ENCODE data around the gene ATP6V0A1.
"Not testable (repeated sequence)": the region's sequence is repeated elsewhere in the genome, so short reads cannot be mapped to it uniquely, and the experiment has no call there.

The ATP6V0A1 gene

DNA sequence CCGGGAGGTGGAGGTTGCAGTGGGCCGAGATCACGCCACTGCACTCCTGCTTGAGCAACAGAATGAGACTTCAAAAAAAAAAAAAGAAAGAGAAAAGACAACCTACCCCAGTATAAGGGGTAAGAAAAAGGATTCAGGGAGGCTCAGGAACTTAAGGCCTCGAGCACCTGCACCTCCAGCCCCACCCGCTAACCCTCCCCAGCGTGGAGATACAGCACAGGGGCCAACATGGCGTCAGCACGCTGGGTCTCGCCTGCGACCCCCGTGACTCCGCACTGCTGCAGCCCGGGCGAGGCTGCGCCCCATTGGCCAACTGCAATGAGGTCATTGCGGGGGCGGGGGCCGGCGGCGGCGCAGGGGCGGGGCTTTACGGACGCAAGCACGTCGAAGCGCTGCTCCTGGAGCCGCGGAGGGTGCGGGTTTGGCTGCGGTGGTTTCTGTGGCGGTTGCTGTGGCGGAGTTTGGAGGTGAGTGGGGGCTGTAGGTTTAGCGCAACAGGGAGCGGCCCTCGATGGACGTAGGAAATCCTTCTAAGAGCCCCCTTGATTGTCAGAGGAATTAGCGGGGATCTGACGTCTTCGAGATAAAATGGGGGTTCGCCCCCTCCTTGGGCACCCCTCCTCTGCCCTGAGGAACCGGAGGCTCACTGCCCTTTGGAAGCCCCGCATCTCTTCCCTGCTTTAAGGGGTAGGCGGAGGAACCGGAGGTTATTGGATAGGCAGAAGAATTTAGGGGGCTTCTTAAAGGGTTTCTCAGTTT is at the start of gene ATP6V0A1:
Gene ATP6V0A1, plus strand, starts transcription at position 382 of the 759 bp plus-strand sequence. CDS start 2,017 bp downstream, outside the sequence.
- peak within 1 kb of the TSS; percentile 95 for H3K4me3 ChIP-seq (ENCODE audit: low read length)

DNA sequence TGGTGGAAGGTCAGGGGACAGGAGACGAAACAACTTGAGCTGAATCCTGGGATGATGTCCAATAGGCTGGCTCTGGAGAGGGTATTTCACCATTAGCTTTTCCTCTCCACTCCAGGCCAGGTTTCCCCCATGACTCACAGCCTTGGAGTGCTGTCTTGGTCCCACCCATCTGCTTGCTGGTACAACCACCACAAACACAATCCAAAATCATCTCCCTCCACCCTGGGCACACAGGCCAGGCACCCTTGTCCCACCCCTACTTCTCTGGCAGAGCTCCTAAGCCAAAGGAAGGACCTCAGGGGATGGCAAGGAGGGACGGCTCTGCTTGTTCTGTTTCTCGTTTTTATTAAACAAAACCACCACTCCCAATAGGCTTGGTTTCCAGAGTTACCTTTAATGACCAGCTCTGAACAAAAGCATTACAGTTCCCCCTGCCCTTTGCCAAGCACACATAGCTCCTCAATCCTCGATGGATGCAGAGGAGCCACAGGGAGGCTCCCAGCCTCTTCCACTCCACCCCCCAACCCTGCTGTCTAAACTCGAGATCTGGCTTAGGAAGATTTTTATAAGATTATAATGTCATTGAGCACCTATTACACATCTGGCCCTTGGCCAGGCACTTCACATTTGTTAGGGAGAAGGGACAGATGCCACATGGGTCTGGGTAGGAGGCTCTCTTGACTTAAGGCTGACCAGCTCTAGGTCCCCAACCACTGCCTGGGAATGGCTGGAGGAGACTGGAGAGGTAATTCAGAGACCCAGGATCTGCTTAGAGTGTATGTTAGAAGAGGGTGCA is 49.0 kb upstream of the ATP6V0A1 start:
- no peak overlapping the region for H3K4me3 ChIP-seq (ENCODE audit: low read length)
- TF ChIP-seq ZNF274 (IDR thresholded peaks at IDR 0.05; ENCODE audit: low read depth, low read length) = no peak

More for the DNA sequence above, at the start of gene ATP6V0A1:
- TF ChIP-seq ZNF274 (IDR thresholded peaks at IDR 0.05; ENCODE audit: low read depth, low read length) = no peak

- no peak overlapping the region for H3K4me3 ChIP-seq (ENCODE audit: low read length)
- TF ChIP-seq ZNF274 (IDR thresholded peaks at IDR 0.05; ENCODE audit: low read depth, low read length) = no peak
These were observed 48.4 kb upstream of the ATP6V0A1 start for GRCh38 chr17:42410319-42410685.

DNA sequence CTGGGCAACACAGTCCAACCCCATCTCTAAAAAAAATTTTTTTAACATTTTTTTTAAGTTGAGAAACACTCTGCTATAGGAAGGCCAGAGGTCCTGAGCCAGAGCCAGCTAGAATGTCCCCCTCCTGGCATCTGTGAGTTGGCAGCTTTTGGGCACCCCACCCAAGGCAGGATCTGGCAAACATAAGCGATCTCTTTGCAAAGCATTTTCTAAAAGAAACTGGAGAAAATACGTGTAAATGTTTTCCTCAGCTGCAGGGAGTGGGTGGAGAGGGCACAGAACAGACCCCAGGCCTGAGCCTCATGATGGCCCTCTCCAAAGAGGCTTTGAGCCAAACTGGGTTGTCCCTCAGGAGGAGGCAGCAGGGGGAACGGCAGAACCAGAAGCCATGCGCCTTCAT is 47.3 kb upstream of the ATP6V0A1 start:
- no peak for TF ChIP-seq ZNF274 (IDR thresholded peaks at IDR 0.05; ENCODE audit: low read depth, low read length)

DNA sequence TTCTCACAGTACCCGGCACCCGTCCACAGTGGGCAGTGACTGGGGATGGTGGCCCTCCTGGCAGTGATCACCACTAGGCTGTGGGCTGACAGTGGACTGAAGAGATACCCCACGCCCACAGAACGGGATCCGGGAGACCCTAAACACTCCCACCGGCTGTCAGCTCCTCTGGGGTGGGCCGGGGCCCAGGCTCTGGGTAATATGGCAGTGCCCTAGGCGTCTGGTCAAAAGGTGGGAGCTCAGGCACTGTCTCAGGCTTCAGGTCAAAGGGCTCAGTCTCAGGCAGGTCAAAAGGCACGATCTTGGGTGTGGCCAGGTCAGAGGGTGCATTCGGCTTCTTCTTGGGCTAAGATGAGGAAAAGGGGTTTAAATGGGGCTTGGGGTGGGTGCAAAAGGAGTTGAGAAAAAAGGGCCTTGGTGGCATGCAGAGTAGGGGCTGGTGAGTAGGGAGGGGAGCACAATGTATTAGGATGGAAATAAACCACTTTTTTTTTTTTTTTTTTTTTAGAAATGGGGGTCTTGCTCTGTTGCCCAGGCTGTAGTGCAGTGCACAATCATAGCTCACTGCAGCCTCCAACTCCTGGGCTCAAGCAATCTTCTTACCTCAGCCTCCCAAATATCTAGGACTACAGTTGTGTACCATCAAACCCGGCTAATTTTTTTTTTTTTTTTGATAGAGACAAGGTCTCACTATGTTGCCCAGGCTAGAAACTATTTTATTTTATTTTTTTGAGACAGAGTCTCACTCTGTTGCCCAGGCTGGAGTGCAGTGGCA is 46.6 kb upstream of the ATP6V0A1 start:
- H3K4me3 ChIP-seq (ENCODE audit: low read length) = no peak overlapping the region
- TF ChIP-seq ZNF274 (IDR thresholded peaks at IDR 0.05; ENCODE audit: low read depth, low read length) = no peak

More for the DNA sequence above, 47.3 kb upstream of the ATP6V0A1 start:
- H3K4me3 ChIP-seq (ENCODE audit: low read length) = no peak overlapping the region

DNA sequence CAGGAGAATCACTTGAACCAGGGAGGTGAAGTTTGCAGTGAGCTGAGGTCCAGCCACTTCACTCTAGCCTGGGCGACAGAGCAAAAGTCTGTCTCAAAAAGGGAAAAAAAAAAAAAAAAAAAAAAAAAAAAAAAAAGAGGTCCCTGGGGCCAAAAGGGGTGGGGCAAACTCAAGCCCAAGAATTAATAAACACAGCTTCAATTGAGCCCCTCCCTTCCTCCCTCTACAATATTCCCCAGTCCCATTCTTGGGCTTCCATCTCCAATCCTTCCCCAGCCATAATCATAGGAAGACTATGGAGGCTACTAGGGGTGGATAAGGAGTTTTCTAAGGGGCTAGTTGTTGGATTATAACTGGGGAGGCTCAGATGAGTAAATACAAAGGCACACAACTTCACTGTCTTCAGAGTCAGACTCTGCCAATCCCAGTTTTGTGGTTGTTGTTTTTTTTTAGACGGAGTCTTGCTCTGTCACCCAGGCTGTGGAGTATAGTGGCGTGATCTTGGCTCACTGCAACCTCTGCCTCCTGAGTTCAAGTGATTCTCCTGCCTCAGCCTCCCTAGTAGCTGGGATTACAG is 45.1 kb upstream of the ATP6V0A1 start:
- TF ChIP-seq ZNF274 (IDR thresholded peaks at IDR 0.05; ENCODE audit: low read depth, low read length) = no peak
- H3K4me3 ChIP-seq (ENCODE audit: low read length) = no peak overlapping the region

DNA sequence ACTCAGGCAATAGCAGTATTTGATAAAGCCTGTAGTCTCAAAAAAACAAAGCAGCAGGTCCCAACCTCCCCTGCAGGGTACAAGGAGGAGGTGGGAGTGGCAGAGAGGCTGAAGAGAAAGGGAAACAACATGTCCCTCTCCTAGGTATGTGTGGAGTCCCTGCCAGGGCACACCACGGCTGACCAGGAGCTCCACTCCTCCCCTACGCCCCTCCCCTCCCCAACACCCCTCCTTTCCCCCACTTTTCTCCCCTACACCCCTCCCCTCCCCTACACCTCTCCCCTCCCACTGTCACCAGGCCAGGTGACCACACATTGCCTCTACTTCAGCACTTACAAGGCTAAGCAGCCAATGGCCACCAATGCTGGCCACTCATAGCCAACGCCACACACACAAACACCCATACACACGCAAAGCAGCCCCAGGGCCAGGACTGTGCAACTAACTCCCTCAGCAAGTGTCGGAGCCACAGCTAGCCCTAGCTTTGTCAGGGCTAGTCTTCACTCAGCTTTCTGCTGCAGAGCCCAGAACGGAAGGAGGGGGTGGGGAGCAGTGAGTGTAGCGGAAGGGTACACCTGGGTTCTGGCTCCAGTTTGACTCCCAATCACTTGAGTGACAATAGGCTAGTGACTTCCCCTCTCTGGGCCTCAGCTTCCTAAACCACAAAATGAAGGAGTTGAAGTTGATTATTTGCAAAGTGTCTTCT is 43.8 kb upstream of the ATP6V0A1 start:
- no peak for TF ChIP-seq ZNF274 (IDR thresholded peaks at IDR 0.05; ENCODE audit: low read depth, low read length)
- peak overlapping the region; percentile 11; the same call in 1 of the 2 replicates for H3K4me3 ChIP-seq (ENCODE audit: low read length)

DNA sequence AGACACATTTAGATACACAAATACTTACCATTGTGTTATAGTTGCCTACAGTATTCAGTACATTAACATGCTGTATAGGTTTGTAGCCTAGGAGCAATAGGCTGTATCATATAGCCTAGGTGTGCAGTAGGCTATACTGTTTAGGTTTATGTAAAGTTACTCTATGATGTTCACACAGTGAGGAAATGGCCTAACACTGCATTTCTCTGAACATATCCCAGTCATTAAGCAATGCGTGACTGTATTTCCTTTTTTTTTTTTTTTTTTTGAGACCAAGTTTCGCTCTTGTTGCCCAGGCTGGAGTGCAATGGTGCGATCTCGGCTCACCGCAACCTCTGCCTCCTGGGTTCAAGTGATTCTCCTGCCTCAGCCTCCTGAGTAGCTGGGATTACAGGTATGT is 40.7 kb upstream of the ATP6V0A1 start:
- not testable (repeated sequence) for H3K4me3 ChIP-seq (ENCODE audit: low read length)

GRCh38 chr17:42421136-42421506 is 37.6 kb upstream of the ATP6V0A1 start:
- TF ChIP-seq ZNF274 (IDR thresholded peaks at IDR 0.05; ENCODE audit: low read depth, low read length) = no peak
- no peak overlapping the region for H3K4me3 ChIP-seq (ENCODE audit: low read length)

DNA sequence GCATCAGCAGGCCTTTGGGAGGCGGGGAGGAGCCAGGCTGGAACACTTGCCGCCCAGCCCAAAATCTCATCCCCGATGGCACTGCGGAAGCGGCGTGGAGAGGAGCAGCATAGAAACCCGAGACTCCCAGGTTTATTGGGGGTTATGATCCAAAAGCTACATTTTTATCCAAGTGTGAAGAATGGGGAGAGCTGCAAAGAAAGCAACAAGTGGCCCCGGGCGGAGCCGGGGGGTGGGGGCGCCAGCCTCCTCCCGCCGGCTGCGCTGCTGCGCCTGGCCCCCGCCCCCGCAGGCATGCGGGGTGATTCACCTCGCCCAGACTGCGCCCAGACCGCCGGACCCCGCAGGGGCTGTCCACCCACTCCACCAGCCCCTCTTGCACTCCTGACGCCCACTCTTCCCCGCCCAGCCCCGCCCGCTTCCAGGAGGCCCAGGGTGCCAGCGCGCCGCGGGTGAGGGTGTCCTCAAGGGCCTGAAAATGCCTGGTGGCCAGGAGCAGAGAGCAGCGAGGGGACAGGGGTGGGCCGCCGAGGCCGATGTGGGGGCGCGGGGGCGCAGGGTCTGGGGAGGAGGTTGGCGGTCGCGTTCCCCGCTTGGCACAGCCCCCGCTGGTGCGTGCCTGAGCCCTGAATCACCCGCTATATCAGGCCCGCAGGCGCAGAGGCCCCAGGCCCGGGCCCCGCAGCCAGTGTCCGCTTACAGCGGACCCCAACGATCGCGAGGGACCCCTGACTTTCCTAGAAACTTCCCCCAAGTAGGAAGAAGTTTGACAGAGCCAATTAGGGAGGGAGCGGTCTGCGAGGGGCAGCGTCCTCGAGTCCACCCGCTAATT is 37.0 kb upstream of the ATP6V0A1 start:
- TF ChIP-seq ZNF274 (IDR thresholded peaks at IDR 0.05; ENCODE audit: low read depth, low read length) = no peak
- H3K4me3 ChIP-seq (ENCODE audit: low read length) = no peak overlapping the region

DNA sequence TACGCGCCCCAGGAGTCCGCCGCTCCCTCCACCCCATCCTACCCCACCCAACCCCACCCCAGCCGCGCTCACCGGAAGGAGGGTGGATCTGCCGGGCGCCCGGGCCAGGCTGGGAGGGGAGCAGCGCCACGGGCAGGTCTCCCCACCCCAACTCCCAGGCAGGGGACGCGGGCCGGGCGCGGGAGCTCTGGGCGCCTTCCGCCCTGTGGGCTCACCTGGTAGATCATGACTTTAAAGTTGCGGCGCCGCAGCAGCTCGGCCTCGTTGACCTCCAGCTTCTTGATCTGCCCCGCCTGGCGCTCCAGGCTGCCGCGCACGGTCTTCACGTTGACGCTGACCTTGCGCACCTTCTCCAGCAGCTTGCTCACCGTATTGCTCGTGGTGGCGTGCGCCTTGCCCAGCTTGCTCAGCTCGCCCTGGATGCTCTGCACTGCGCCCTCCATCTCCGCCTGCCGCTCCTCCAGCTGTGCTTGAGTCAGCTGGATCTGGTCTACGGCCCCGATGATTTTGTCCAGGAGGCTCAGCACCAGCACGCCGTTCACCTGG is 36.2 kb upstream of the ATP6V0A1 start:
- H3K4me3 ChIP-seq (ENCODE audit: low read length) = peak overlapping the region; percentile 30; the same call in 1 of the 2 replicates
- TF ChIP-seq ZNF274 (IDR thresholded peaks at IDR 0.05; ENCODE audit: low read depth, low read length) = no peak

- no peak for TF ChIP-seq ZNF274 (IDR thresholded peaks at IDR 0.05; ENCODE audit: low read depth, low read length)
- peak within 1 kb of the TSS; percentile 30; the same call in 1 of the 2 replicates for H3K4me3 ChIP-seq (ENCODE audit: low read length)
These were observed 35.5 kb upstream of the ATP6V0A1 start, which contains the start of gene CAVIN1 for GRCh38 chr17:42422958-42423712. CAVIN1 (minus strand) TSS chr17:42423256; CDS start chr17:42423097, 159 bp downstream.
